GM23338 (cell line): Measurements from ENCODE around the gene ADD3. TPM values are rescaled to one million over a fixed set of nuclear protein-coding genes. Genes with fewer than 3 reads are reported as not detected.

Source experiments
- ATAC-seq: fragments of 200-7000 bp; cut with Tn5 transposase; 3 replicates; pipeline ENCODE4 v1.9.1; 2020
- DNase-seq: peaks from one replicate; pipeline ENCODE4 v3.0.0-alpha.2; 2015; ENCODE audit warnings: low spot score
- H2AFZ ChIP-seq: fragments of 200-600 bp; sonication (generic); 2 replicates; pipeline ENCODE4 v1.8.0; 2016; ENCODE audit warnings: antibody characterized with exemption, mild to moderate bottlenecking, moderate library complexity
- H3F3A ChIP-seq: fragments of 200-600 bp; sonication (generic); replicated peaks from 2 replicates; pipeline ENCODE4 v1.8.0; 2017; ENCODE audit warnings: antibody characterized with exemption, mixed run types, low read depth
- H3K27ac ChIP-seq: fragments of 200-600 bp; sonication (generic); 2 replicates; pipeline ENCODE4 v1.6.1; 2016; ENCODE audit warnings: low read depth
- H3K27me3 ChIP-seq: fragments of 200-600 bp; sonication (generic); 2 replicates; pipeline ENCODE4 v1.8.0; 2016; ENCODE audit warnings: mild to moderate bottlenecking, mixed run types, moderate library complexity; ENCODE audit not compliant: insufficient read depth
- H3K36me3 ChIP-seq: fragments of 200-600 bp; sonication (generic); 2 replicates; pipeline ENCODE4 v1.8.0; 2016; ENCODE audit warnings: mild to moderate bottlenecking; ENCODE audit not compliant: insufficient read depth
- H3K4me1 ChIP-seq: fragments of 200-600 bp; sonication (generic); 2 replicates; pipeline ENCODE4 v1.8.0; 2016; ENCODE audit warnings: mild to moderate bottlenecking, moderate library complexity; ENCODE audit not compliant: insufficient read depth
- H3K4me2 ChIP-seq: fragments of 200-600 bp; sonication (generic); 2 replicates; pipeline ENCODE4 v1.7.1; 2017; ENCODE audit warnings: mixed run types
- H3K4me3 ChIP-seq: fragments of 200-600 bp; sonication (generic); 2 replicates; pipeline ENCODE4 v1.6.1; 2016; ENCODE audit warnings: mixed run types
- H3K79me2 ChIP-seq: fragments of 200-600 bp; sonication (generic); replicated peaks from 2 replicates; pipeline ENCODE4 v1.8.0; 2017; ENCODE audit warnings: mild to moderate bottlenecking; ENCODE audit not compliant: insufficient read depth
- H3K9me2 ChIP-seq: fragments of 200-600 bp; sonication (generic); 2 replicates; pipeline ENCODE4 v1.8.0; 2017; ENCODE audit not compliant: insufficient read depth
- H4K20me1 ChIP-seq: fragments of 200-600 bp; sonication (generic); replicated peaks from 2 replicates; pipeline ENCODE4 v1.8.0; 2017; ENCODE audit warnings: mild to moderate bottlenecking; ENCODE audit not compliant: insufficient read depth
- H3K27ac Mint-ChIP-seq: 2 replicates; pipeline ENCODE4 v1.8.0; 2020; ENCODE audit warnings: inconsistent platforms, mild to moderate bottlenecking, moderate library complexity, mixed read lengths
- H3K27me3 Mint-ChIP-seq: 3 replicates; pipeline ENCODE4 v1.8.0; 2022; ENCODE audit warnings: low read depth, mild to moderate bottlenecking, moderate library complexity, mixed read lengths, inconsistent platforms; ENCODE audit not compliant: insufficient read depth, poor library complexity
- H3K36me3 Mint-ChIP-seq: 3 replicates; pipeline ENCODE4 v1.8.0; 2021; ENCODE audit warnings: low read depth, mild to moderate bottlenecking, inconsistent platforms, moderate library complexity, mixed read lengths
- H3K4me1 Mint-ChIP-seq: 3 replicates; pipeline ENCODE4 v1.8.0; 2020; ENCODE audit warnings: mild to moderate bottlenecking, inconsistent platforms, mixed read lengths
- H3K4me3 Mint-ChIP-seq: 3 replicates; pipeline ENCODE4 v1.8.0; 2021; ENCODE audit warnings: moderate library complexity, mild to moderate bottlenecking, inconsistent platforms, mixed read lengths
- H3K9me3 Mint-ChIP-seq: 3 replicates; pipeline ENCODE4 v1.8.0; 2020; ENCODE audit warnings: moderate library complexity, mild to moderate bottlenecking, inconsistent platforms, mixed read lengths
- CREB1 ChIP-seq: fragments of 250-450 bp; sonication (Bioruptor Pico); IDR thresholded peaks from 2 replicates; pipeline ENCODE4 v1.5.0; 2020; ENCODE audit warnings: low read depth, mild to moderate bottlenecking, moderate library complexity
- CTCF ChIP-seq, 2 experiments: fragments of 200-600 bp in 1 of 2; sonication (generic) in 1 of 2; conservative IDR thresholded peaks; 2 replicates each; pipeline versions ENCODE4 v1.5.1 to v1.6.1; 2016 to 2017; ENCODE audit warnings: antibody characterized with exemption in 2 of 2, low read depth in 2 of 2, mild to moderate bottlenecking in 2 of 2, moderate library complexity in 1 of 2
- ETS1 ChIP-seq: IDR thresholded peaks from 2 replicates; pipeline ENCODE4 v1.6.1; 2016; ENCODE audit warnings: antibody characterized with exemption
- EZH2 ChIP-seq: fragments of 200-600 bp; sonication (generic); IDR thresholded peaks from one replicate; pipeline ENCODE4 v1.8.0; 2017; ENCODE audit warnings: antibody characterized with exemption, mild to moderate bottlenecking, low read depth; ENCODE audit not compliant: unreplicated experiment
- EZH2phosphoT487 ChIP-seq: fragments of 200-600 bp; sonication (generic); IDR thresholded peaks from one replicate; pipeline ENCODE4 v1.8.1; 2018; ENCODE audit warnings: antibody characterized with exemption; ENCODE audit not compliant: unreplicated experiment
- JUNB ChIP-seq: IDR thresholded peaks from one replicate; pipeline ENCODE4 v1.6.1; 2016; ENCODE audit warnings: antibody characterized with exemption; ENCODE audit not compliant: unreplicated experiment
- NANOG ChIP-seq: IDR thresholded peaks from 2 replicates; pipeline ENCODE4 v1.6.1; 2016; ENCODE audit warnings: antibody characterized with exemption, borderline replicate concordance
- POLR2AphosphoS5 ChIP-seq: IDR thresholded peaks from 2 replicates; pipeline ENCODE4 v1.6.1; 2016; ENCODE audit warnings: antibody characterized with exemption, low read depth
- REST ChIP-seq: IDR thresholded peaks from one replicate; pipeline ENCODE4 v1.6.1; 2018; ENCODE audit warnings: antibody characterized with exemption; ENCODE audit not compliant: unreplicated experiment
- STAT1 ChIP-seq: IDR thresholded peaks from one replicate; pipeline ENCODE4 v1.6.1; 2016; ENCODE audit warnings: antibody characterized with exemption; ENCODE audit not compliant: unreplicated experiment
- ZNF114 ChIP-seq: fragments of 250-450 bp; sonication (Bioruptor Pico); IDR thresholded peaks from 2 replicates; pipeline ENCODE4 v1.5.0; 2020; ENCODE audit warnings: mild to moderate bottlenecking, moderate library complexity
- ZNF331 ChIP-seq: fragments of 250-450 bp; sonication (Bioruptor Pico); IDR thresholded peaks from 2 replicates; pipeline ENCODE4 v1.5.0; 2020; ENCODE audit warnings: low read depth, mild to moderate bottlenecking, moderate library complexity
- polyA plus RNA-seq: library from polyadenylated mRNA; unstranded; fragments of >200 nt; fragmentation: Nextera tagmentation; extraction: Ambion mirVana; gene quantifications from 2 replicates; pipeline ENCODE4 v1.2.1, GENCODE V29; 2016
- total RNA-seq: library from RNA; depleted of rRNA; stranded (reverse); fragments of >200 nt; shearing (Covaris generic); gene quantifications from 2 replicates; pipeline ENCODE4 v1.2.3, GENCODE V29; 2014

ADD3 gene
- total and polyA plus RNA-seq, 2 experiments from 2014 or later: 68.5 to 767 TPM

GRCh38 chr10:110042891-110043290, 35.1 kb downstream of the ADD3 start (continued):
- no peak for TF ChIP-seq REST
- no peak for TF ChIP-seq NANOG
- no peak for TF ChIP-seq JUNB
- no peak for TF ChIP-seq ETS1
- TF ChIP-seq POLR2AphosphoS5: no peak
- TF ChIP-seq ZNF331 (CRISPR knock-in tag): no peak
- no peak for TF ChIP-seq ZNF114 (CRISPR knock-in tag)
- TF ChIP-seq CREB1 (CRISPR knock-in tag): no peak
- no peak for TF ChIP-seq STAT1
- TF ChIP-seq EZH2: no peak
- no peak for TF ChIP-seq CTCF (conservative IDR thresholded peaks at IDR 0.05; ENCODE audit: low read depth in 2 of 2)

GRCh38 chr10:110044681-110045080, 36.9 kb downstream of the ADD3 start:
- no peaks in the 10 kb centered on the region for H3K27me3 ChIP-seq
- H3K9me2 ChIP-seq: no peaks in the 10 kb centered on the region
- H4K20me1 ChIP-seq: peaks cover 14% of the 10 kb centered on the region
- no peak overlapping the region for H3K4me3 Mint-ChIP-seq
- H3K79me2 ChIP-seq: peaks cover 90% of the 10 kb centered on the region
- no peak for TF ChIP-seq JUNB
- TF ChIP-seq ZNF331 (CRISPR knock-in tag): no peak
- no peak for TF ChIP-seq EZH2
- no peak for TF ChIP-seq ZNF114 (CRISPR knock-in tag)
- TF ChIP-seq CREB1 (CRISPR knock-in tag): no peak
- no peak for TF ChIP-seq POLR2AphosphoS5
- no peak for TF ChIP-seq CTCF (conservative IDR thresholded peaks at IDR 0.05; ENCODE audit: low read depth in 2 of 2)
- TF ChIP-seq NANOG: no peak
- TF ChIP-seq EZH2phosphoT487: no peak
- H3K36me3 ChIP-seq: 0 out of 2 replicates have a peak, but pooled peaks cover 5% of the 10 kb centered on the region
- no peak for ATAC-seq
- H2AFZ ChIP-seq: no peak overlapping the region
- peaks cover 17% of the 10 kb centered on the region for H3K4me1 Mint-ChIP-seq
- no peak overlapping the region for H3K4me3 ChIP-seq
- H3K9me3 Mint-ChIP-seq: peaks cover 21% of the 10 kb centered on the region
- H3K36me3 Mint-ChIP-seq: peaks cover 33% of the 10 kb centered on the region
- H3F3A ChIP-seq: no peaks in the 10 kb centered on the region
- H3K4me1 ChIP-seq: no peaks in the 10 kb centered on the region; the same call in 1 of the 2 replicates
- no peak overlapping the region for H3K27ac ChIP-seq
- H3K27me3 Mint-ChIP-seq: peaks cover 2% of the 10 kb centered on the region
- DNase-seq: no peak
- no peak overlapping the region for H3K27ac Mint-ChIP-seq
- no peak overlapping the region for H3K4me2 ChIP-seq
